ENCODE data around the gene VPS25. TPM values are rescaled to one million over a fixed set of nuclear protein-coding genes. Genes with fewer than 3 reads are reported as not detected.
"Not testable (repeated sequence)": the region's sequence is repeated elsewhere in the genome, so short reads cannot be mapped to it uniquely, and the experiment has no call there.

The VPS25 gene
- total RNA-seq, 2 donors from 2014 or later: 86.9 to 105 TPM

GRCh38 chr17:42761638-42762037 is 11.6 kb upstream of the VPS25 start:
- peaks cover 18% of the 10 kb centered on the region for H3K27me3 ChIP-seq
- peak overlapping the region; percentile 46 to 66 for H3K9ac ChIP-seq (ENCODE audit: low read depth in 2 of 2, low read length in 2 of 2)
- no peak for TF ChIP-seq CTCF (IDR thresholded peaks at IDR 0.05)
- H3K4me3 ChIP-seq: peak overlapping the region; percentile 43
- H3K36me3 ChIP-seq: no peaks in the 10 kb centered on the region
- no peak for DNase-seq
- intact Hi-C loops (cut with DNase I): loop anchor here (5.0 kb wide), 1 partner anchor 39 kb away; no protein-coding TSS in a partner anchor
- H3K27ac ChIP-seq: no peak overlapping the region
- H3K9me3 ChIP-seq: no peaks in the 10 kb centered on the region
- no peaks in the 10 kb centered on the region for H3K4me1 ChIP-seq

- Histone ChIP-seq H3K27ac (no peak overlapping the region), H3K36me3 (no peaks in the 10 kb centered on the region), H3K27me3 (peaks cover 8% of the 10 kb centered on the region), H3K4me3 (no peak overlapping the region), H3K4me1 (no peaks in the 10 kb centered on the region), H3K9me3 (no peaks in the 10 kb centered on the region), H3K9ac (ENCODE audit: low read depth in 2 of 2, low read length in 2 of 2) (no peak overlapping the region)
- no peak for TF ChIP-seq CTCF (IDR thresholded peaks at IDR 0.05)
- no peak for DNase-seq
- intact Hi-C loops (cut with DNase I): no loop called here
Observed at GRCh38 chr17:42766124-42766523, 7.1 kb upstream of the VPS25 start.

- Histone ChIP-seq H3K27ac (no peak overlapping the region), H3K9ac (ENCODE audit: low read depth in 2 of 2, low read length in 2 of 2) (no peak overlapping the region), H3K36me3 (no peaks in the 10 kb centered on the region), H3K9me3 (no peaks in the 10 kb centered on the region), H3K4me3 (no peak overlapping the region), H3K4me1 (no peaks in the 10 kb centered on the region), H3K27me3 (no peaks in the 10 kb centered on the region)
- DNase-seq: no peak
- TF ChIP-seq CTCF (IDR thresholded peaks at IDR 0.05): no peak
- intact Hi-C loops (cut with DNase I): no loop called here
Observed at GRCh38 chr17:42767512-42767911, 5.7 kb upstream of the VPS25 start.

DNA sequence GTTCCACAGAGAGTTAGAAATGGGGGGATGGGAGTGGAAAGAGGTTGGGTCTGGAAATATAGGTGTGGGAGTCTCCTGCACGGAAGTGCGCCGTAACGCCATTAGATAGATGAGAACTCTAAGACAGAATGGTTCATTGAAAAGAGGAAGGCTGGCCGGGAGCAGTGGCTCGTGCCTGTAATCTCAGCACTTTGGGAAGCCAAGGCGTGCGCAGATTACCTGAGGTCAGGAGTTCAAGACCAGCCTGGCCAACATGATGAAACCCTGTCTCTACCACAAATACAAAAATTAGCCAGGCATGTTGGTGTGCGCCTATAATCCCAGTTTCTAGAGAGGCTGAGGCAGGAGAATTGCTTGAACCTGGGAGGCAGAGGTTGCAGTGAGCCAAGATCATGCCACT is 5.2 kb upstream of the VPS25 start:
- H3K4me3 ChIP-seq; H3K27ac ChIP-seq; H3K36me3 ChIP-seq; intact Hi-C loops (cut with DNase I); H3K27me3 ChIP-seq; H3K4me1 ChIP-seq; H3K9me3 ChIP-seq; DNase-seq; H3K9ac ChIP-seq (ENCODE audit: low read depth in 2 of 2, low read length in 2 of 2): not testable (repeated sequence)

GRCh38 chr17:42769964-42770363 is 3.3 kb upstream of the VPS25 start:
- H3K9ac ChIP-seq (ENCODE audit: low read depth in 2 of 2, low read length in 2 of 2); H3K4me3 ChIP-seq; H3K27me3 ChIP-seq; H3K9me3 ChIP-seq; intact Hi-C loops (cut with DNase I); H3K4me1 ChIP-seq; H3K27ac ChIP-seq; DNase-seq; H3K36me3 ChIP-seq: not testable (repeated sequence)

DNA sequence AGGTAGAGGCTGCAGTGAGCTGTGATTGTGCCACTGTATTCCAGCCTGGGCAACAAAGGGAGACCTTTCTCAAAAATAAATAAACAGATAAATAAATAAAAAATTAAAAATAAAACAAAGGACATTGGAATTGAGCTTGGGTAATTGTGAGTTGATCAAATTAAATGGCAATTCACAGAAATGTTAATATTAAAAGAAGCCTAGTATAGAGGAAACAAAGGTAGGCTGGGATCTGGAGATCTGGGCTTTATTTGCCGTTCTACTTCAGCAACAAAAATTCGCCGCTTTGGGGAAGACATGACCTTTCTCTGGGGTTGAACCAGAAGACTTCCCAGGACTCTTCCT is 332 bp upstream of the VPS25 start:
- DNase-seq: no peak
- Histone ChIP-seq H3K27ac (peak overlapping the region; percentile 72), H3K27me3 (no peaks in the 10 kb centered on the region), H3K36me3 (no peaks in the 10 kb centered on the region), H3K9ac (ENCODE audit: low read depth in 2 of 2, low read length in 2 of 2) (peak overlapping the region in 1 of 2 donors; percentile 94), H3K9me3 (no peaks in the 10 kb centered on the region), H3K4me3 (peak overlapping the region; percentile 74), H3K4me1 (peaks cover 6% of the 10 kb centered on the region)
- intact Hi-C loops (cut with DNase I): no loop called here
- TF ChIP-seq CTCF (IDR thresholded peaks at IDR 0.05): no peak
